Activated T-helper 1 cell treated with anti-CD3 and anti-CD28 coated beads, Interleukin-12 subunit alpha, Interleukin-12 subunit beta, Interleukin-2, Interleukin-4 antibody, amounts not matched to agents 30 ng/mL and 10 ng/mL and 1 ng/mL, durations not matched to agents 14 hours and 24 hours and 36 hours (primary cell): ENCODE data around the gene KRT76. TPM values are rescaled to one million over a fixed set of nuclear protein-coding genes. Genes with fewer than 3 reads are reported as not detected.
"Not testable (repeated sequence)": the region's sequence is repeated elsewhere in the genome, so short reads cannot be mapped to it uniquely, and the experiment has no call there.

Experiments
- DNase-seq: peaks from one replicate; pipeline ENCODE4 v3.0.0; 2021; ENCODE audit warnings: low spot score
- H3K27ac Mint-ChIP-seq: one replicate; pipeline ENCODE4 v1.8.0; 2021; ENCODE audit warnings: mild to moderate bottlenecking, mixed read lengths
- H3K27me3 Mint-ChIP-seq: one replicate; pipeline ENCODE4 v1.8.0; 2022; ENCODE audit warnings: mild to moderate bottlenecking, moderate library complexity, mixed read lengths; ENCODE audit not compliant: insufficient read depth
- H3K36me3 Mint-ChIP-seq: one replicate; pipeline ENCODE4 v1.8.0; 2021; ENCODE audit warnings: low read depth, mixed read lengths
- H3K4me1 Mint-ChIP-seq: one replicate; pipeline ENCODE4 v1.8.0; 2021; ENCODE audit warnings: low read depth, mixed read lengths
- H3K4me3 Mint-ChIP-seq: one replicate; pipeline ENCODE4 v1.8.0; 2021; ENCODE audit warnings: mild to moderate bottlenecking, moderate library complexity, mixed read lengths
- H3K9me3 Mint-ChIP-seq: one replicate; pipeline ENCODE4 v1.8.0; 2021; ENCODE audit warnings: mixed read lengths
- intact Hi-C: fragments of 100-400 bp; cut with micrococcal nuclease; formaldehyde crosslinking; loops from one replicate; pipeline ENCODE4 v1.15.1; 2024
- total RNA-seq: library from RNA; stranded (reverse); gene quantifications from 2 replicates; pipeline ENCODE4 v1.2.3, GENCODE V29; 2022

KRT76 gene
- total RNA-seq, 1 donor from 2014 or later = not detected

DNA sequence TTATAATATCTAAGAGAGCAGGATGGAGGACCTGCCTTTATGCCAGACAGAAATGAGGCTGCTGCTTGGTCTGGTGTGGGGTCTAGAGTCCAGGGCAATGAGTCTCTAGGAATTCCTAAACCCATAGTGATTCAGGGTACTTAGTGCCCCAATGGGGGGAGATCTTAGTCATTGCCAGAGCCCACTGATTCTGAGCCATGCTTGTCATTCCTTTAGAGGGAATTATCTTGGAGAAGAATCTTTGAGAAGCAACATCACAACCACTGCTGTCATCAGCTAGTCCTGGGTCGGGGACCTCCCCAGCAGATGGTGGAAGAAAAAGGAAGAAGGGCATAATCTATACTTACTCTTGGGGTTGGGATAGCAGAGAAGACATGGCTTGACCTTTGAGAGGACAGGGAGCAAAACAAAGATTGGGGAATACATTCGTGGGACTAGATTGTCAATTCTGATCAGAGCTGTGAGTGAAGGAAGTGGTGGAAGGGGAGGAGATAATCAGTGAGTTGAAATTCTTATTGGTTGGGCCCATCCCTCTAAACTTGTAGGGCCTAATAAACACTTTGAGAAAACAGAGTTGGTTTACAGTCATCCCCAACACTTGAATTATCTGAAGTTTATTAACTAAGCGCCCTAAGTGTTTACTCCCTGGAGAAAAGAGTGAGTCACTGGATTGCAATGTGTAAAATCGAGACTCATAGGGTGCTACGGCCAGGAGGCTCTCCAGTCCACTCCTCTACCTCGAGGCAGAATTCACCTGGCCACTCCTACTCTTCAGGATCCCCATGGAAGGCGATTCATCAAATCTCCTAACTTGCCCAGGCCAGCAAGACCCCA is 21.7 kb upstream of the KRT76 start:
- DNase-seq = no peak
- Mint-ChIP-seq H3K27me3 (peaks cover 15% of the 10 kb centered on the region), H3K9me3 (no peaks in the 10 kb centered on the region), H3K27ac (no peak overlapping the region), H3K36me3 (no peaks in the 10 kb centered on the region), H3K4me1 (peaks cover 9% of the 10 kb centered on the region), H3K4me3 (no peak overlapping the region)
- intact Hi-C loops = no loop called here

DNA sequence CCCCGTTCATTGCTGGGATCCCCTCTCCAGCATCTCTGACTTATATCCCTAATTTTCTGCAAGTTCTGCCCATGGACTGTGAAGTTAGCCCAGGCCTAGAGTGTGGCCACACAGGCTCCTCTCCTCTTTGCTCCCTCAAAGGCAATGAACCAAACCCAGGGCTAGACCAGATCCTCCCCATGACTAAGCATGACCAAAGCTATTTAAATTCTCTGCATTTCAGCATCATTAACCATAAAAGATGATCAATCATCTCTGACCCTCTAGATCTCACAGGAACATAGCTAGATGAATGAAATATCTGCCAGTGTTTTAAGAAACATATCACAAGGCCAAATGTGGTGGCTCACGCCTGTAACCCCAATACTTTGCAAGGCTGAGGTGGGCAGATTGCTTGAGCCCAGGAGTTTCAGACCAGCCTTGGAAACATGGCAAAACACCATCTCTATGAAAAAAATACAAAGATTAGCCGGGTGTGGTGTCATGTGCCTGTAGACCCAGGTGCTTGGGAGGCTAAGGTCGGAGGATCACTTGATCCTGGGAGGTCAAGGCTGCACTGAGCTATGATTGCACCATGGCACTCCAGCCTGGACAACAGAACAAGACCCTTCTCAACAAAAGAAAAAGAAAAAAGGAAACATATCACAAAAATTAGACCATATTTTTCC is 21.0 kb upstream of the KRT76 start:
- no peaks in the 10 kb centered on the region for H3K9me3 Mint-ChIP-seq
- intact Hi-C loops = no loop called here
- DNase-seq = no peak
- H3K4me3 Mint-ChIP-seq = no peak overlapping the region
- H3K27ac Mint-ChIP-seq = no peak overlapping the region
- H3K4me1 Mint-ChIP-seq = peaks cover 9% of the 10 kb centered on the region
- H3K36me3 Mint-ChIP-seq = no peaks in the 10 kb centered on the region
- H3K27me3 Mint-ChIP-seq = peaks cover 12% of the 10 kb centered on the region

GRCh38 chr12:52797529-52797894 is 20.4 kb upstream of the KRT76 start:
- no peak for DNase-seq
- no peaks in the 10 kb centered on the region for H3K9me3 Mint-ChIP-seq
- H3K27me3 Mint-ChIP-seq = peaks cover 12% of the 10 kb centered on the region
- H3K4me3 Mint-ChIP-seq = no peak overlapping the region
- H3K36me3 Mint-ChIP-seq = no peaks in the 10 kb centered on the region
- intact Hi-C loops = no loop called here
- H3K27ac Mint-ChIP-seq = no peak overlapping the region
- peaks cover 9% of the 10 kb centered on the region for H3K4me1 Mint-ChIP-seq

GRCh38 chr12:52796839-52797528 is 19.8 kb upstream of the KRT76 start:
- intact Hi-C loops = no loop called here
- Mint-ChIP-seq H3K27ac (no peak overlapping the region), H3K9me3 (no peaks in the 10 kb centered on the region), H3K4me1 (peaks cover 9% of the 10 kb centered on the region), H3K36me3 (no peaks in the 10 kb centered on the region), H3K27me3 (peaks cover 7% of the 10 kb centered on the region), H3K4me3 (no peak overlapping the region)
- no peak for DNase-seq

GRCh38 chr12:52796429-52796794 is 19.3 kb upstream of the KRT76 start:
- intact Hi-C loops = no loop called here
- H3K4me3 Mint-ChIP-seq = no peak overlapping the region
- peaks cover 9% of the 10 kb centered on the region for H3K27me3 Mint-ChIP-seq
- no peaks in the 10 kb centered on the region for H3K9me3 Mint-ChIP-seq
- no peaks in the 10 kb centered on the region for H3K36me3 Mint-ChIP-seq
- peaks cover 9% of the 10 kb centered on the region for H3K4me1 Mint-ChIP-seq
- no peak overlapping the region for H3K27ac Mint-ChIP-seq
- DNase-seq = no peak

- peaks cover 9% of the 10 kb centered on the region for H3K27me3 Mint-ChIP-seq
- intact Hi-C loops = no loop called here
- no peaks in the 10 kb centered on the region for H3K36me3 Mint-ChIP-seq
- no peak for DNase-seq
- no peak within 1 kb of the TSS for H3K27ac Mint-ChIP-seq
- H3K9me3 Mint-ChIP-seq = no peaks in the 10 kb centered on the region
- no peak within 1 kb of the TSS for H3K4me3 Mint-ChIP-seq
- H3K4me1 Mint-ChIP-seq = peaks cover 9% of the 10 kb centered on the region
These were observed 18.7 kb upstream of the KRT76 start, which contains the start of gene KRT3 for GRCh38 chr12:52795694-52796428. KRT3 (minus strand) TSS chr12:52796117; CDS start chr12:52796042, 75 bp downstream.

GRCh38 chr12:52795332-52795674 is 18.2 kb upstream of the KRT76 start:
- H3K4me3 Mint-ChIP-seq, H3K9me3 Mint-ChIP-seq, H3K27ac Mint-ChIP-seq, DNase-seq, H3K4me1 Mint-ChIP-seq, H3K36me3 Mint-ChIP-seq, intact Hi-C loops: not testable (repeated sequence)
- H3K27me3 Mint-ChIP-seq = peaks cover 14% of the 10 kb centered on the region

GRCh38 chr12:52794479-52795331 is 17.6 kb upstream of the KRT76 start:
- no peak overlapping the region for H3K27ac Mint-ChIP-seq
- H3K4me3 Mint-ChIP-seq = no peak overlapping the region
- no peaks in the 10 kb centered on the region for H3K9me3 Mint-ChIP-seq
- intact Hi-C loops = no loop called here
- no peak for DNase-seq
- peaks cover 9% of the 10 kb centered on the region for H3K4me1 Mint-ChIP-seq
- H3K27me3 Mint-ChIP-seq = peaks cover 14% of the 10 kb centered on the region
- H3K36me3 Mint-ChIP-seq = no peaks in the 10 kb centered on the region

- Mint-ChIP-seq H3K9me3 (no peaks in the 10 kb centered on the region), H3K4me3 (no peak overlapping the region), H3K36me3 (no peaks in the 10 kb centered on the region), H3K27me3 (peaks cover 20% of the 10 kb centered on the region), H3K27ac (no peak overlapping the region), H3K4me1 (peaks cover 9% of the 10 kb centered on the region)
- intact Hi-C loops = no loop called here
- DNase-seq = no peak
These were observed 15.3 kb upstream of the KRT76 start for GRCh38 chr12:52792185-52793029.

GRCh38 chr12:52791271-52792184 is 14.4 kb upstream of the KRT76 start:
- H3K9me3 Mint-ChIP-seq = no peaks in the 10 kb centered on the region
- H3K4me3 Mint-ChIP-seq = no peak overlapping the region
- H3K36me3 Mint-ChIP-seq = no peaks in the 10 kb centered on the region
- intact Hi-C loops = no loop called here
- H3K27me3 Mint-ChIP-seq = peaks cover 20% of the 10 kb centered on the region
- no peak for DNase-seq
- H3K4me1 Mint-ChIP-seq = peaks cover 9% of the 10 kb centered on the region
- H3K27ac Mint-ChIP-seq = no peak overlapping the region
